ENCODE results near the gene XXYLT1.
"Not testable (repeated sequence)": the region's sequence is repeated elsewhere in the genome, so short reads cannot be mapped to it uniquely, and the experiment has no call there.

The XXYLT1 gene

DNA sequence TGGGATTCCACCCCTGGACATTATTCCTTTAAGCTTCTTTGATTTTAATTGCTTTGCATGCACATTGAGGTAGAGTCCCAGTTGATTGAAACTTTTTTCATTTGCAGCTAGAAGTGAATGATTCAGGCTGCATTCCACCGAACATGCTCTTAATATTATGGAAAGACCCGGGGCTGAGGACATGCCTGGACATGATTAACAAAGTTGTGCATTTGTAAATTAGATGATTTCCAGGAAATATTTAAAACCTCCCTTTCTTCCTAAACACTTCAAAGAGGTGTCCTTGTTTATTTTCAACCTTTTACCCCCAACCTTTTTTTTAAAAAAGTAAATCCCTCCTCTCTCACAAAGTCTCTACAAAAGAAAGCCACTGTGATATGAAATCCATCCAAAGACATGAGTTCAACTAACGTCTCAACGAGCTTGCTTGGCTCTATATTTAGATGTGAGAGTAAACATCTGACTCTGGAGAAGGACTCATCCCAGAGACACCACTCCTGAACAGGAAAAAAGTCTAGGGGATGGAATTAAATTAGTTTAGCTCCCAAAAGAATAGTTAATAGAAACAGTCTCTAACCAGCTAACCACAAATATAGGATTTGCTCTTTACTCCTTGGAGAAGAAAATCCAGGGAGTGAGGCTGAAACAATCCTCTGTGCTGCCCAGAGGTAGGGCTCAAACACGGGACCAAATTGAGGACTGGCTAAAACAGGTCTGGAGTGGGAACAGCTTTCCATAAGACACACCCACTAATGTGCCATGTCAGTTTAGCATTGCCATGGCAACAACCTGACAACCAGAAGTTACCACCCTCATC is 83.1 kb downstream of the XXYLT1 start:
- Mint-ChIP-seq H3K36me3 (ENCODE audit: low read depth) (peaks cover 17% of the 10 kb centered on the region), H3K4me1 (peaks cover 53% of the 10 kb centered on the region), H3K27ac (no peak overlapping the region), H3K27me3 (no peaks in the 10 kb centered on the region), H3K9me3 (peaks cover 15% of the 10 kb centered on the region), H3K4me3 (no peak overlapping the region)
- no peak for ATAC-seq
- no peak for DNase-seq

DNA sequence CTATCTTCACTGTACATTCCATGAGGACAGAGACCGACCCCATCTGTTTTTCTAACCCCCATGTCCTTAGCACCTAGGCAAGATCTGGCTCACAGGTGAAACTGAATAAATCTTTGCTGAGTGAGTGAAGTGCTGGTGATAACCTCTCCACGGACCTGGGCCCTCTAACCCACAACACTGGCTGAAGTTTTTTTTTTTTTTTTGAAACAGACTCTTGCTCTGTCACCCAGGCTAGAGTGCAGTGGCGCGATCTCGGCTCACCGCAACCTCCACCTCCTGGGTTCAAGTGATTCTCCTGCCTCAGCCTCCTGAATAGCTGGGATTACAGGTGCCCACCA is 84.3 kb downstream of the XXYLT1 start:
- H3K36me3 Mint-ChIP-seq (ENCODE audit: low read depth) = peaks cover 11% of the 10 kb centered on the region
- H3K4me3 Mint-ChIP-seq = peak overlapping the region; percentile 22
- peak; percentile 27 for ATAC-seq
- not testable (repeated sequence) for H3K9me3 Mint-ChIP-seq, H3K27me3 Mint-ChIP-seq, DNase-seq
- H3K4me1 Mint-ChIP-seq = peaks cover 65% of the 10 kb centered on the region
- peak overlapping the region; percentile 88 for H3K27ac Mint-ChIP-seq

DNA sequence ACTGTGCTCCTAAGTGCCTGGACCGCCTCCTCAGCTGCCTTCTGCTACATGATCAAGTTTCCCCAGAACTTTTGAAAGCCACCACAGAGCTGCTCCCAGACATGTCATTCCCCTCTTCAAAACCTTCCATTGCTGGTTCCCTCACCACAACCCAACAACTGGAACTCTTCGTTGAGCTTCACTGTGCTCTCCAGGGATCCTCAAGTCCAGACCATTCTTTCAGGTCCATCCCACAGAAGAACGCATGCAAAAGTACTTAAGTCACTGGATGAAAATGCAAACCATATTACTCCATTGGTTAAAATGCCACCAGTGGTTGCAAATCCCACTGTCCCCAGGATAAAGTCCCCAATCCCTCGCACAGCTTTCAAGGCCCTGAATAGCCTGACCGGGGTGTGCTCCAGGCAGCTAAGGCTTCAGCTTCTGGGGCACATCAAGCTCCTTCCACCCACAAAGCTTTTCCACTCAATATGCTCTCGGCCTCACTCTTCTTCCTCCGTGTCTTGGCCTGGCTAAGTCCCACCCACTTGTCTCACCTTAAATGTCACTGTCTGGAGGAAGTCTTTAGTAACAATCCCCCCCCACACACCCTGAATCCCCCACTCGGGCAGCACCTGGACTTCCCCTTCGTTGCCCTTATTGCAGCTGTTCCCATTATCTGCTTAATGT is 84.8 kb downstream of the XXYLT1 start:
- H3K4me1 Mint-ChIP-seq = peaks cover 67% of the 10 kb centered on the region
- DNase-seq (peak; percentile 39), ATAC-seq (peak; percentile 79)
- peaks cover 3% of the 10 kb centered on the region for H3K9me3 Mint-ChIP-seq
- H3K4me3 Mint-ChIP-seq = peak overlapping the region; percentile 22
- H3K27ac Mint-ChIP-seq = peak overlapping the region; percentile 88
- H3K27me3 Mint-ChIP-seq = no peaks in the 10 kb centered on the region
- H3K36me3 Mint-ChIP-seq (ENCODE audit: low read depth) = peaks cover 6% of the 10 kb centered on the region

DNA sequence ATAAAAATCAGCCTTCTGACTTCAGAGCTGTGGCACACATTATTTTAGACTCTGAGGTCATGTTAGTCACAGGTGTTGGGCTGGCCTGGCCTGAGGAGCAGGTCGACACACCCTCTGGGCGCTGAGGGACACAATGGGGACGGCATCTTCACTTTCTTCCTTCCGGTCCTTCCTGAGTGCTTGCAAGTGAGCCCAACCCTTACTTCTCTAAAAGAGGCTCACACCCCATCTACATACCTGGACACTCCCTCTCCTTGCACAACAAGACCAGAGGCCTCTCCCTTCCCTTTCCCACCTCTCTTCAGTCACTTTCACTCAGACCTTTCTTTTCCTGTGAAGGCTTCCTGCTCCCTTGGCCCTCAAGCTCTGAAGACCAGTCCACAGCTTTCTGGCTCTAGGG is 85.4 kb downstream of the XXYLT1 start:
- peak overlapping the region; percentile 22 for H3K4me3 Mint-ChIP-seq

DNA sequence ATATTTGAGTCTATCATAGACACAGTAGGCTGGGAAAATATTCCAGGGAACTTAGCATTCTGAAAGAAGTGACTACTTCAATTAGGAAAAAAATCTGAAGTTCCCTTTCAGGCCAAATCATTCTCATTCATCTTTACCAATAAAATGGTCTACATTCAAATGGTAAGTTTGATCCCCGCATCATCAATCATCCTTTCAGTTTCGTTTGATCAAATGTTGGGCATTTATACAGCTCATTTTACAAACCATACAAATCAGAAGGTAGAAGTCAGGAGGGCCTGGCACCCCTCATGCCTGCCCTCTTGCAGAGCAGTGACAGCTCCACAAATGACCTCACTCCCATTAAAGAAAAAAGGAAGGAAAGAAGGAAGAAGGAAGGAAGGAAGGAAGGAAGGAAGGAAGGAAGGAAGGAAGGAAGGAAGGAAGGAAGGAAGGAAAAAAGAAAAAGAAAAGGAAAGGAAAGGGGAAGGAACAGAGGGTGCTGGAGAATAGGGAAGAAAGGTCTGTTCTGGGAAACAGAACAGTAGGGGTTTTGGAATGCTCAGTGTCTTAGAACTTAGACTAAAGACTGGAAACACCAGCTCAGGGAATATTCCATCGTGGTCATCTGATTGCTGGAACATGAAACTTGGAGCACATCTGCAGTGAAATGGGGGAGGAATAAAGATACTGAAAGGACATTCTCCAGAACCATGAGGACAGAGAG is 86.1 kb downstream of the XXYLT1 start:
- H3K27me3 Mint-ChIP-seq = no peaks in the 10 kb centered on the region
- H3K27ac Mint-ChIP-seq = peak overlapping the region; percentile 59
- ATAC-seq = no peak
- H3K9me3 Mint-ChIP-seq = no peaks in the 10 kb centered on the region
- no peak for DNase-seq
- H3K4me3 Mint-ChIP-seq = peak overlapping the region; percentile 19
- peaks cover 3% of the 10 kb centered on the region for H3K36me3 Mint-ChIP-seq (ENCODE audit: low read depth)
- H3K4me1 Mint-ChIP-seq = peaks cover 69% of the 10 kb centered on the region

More for the DNA sequence above, 85.4 kb downstream of the XXYLT1 start:
- DNase-seq = no peak
- peak overlapping the region; percentile 88 for H3K27ac Mint-ChIP-seq
- peaks cover 69% of the 10 kb centered on the region for H3K4me1 Mint-ChIP-seq
- no peaks in the 10 kb centered on the region for H3K9me3 Mint-ChIP-seq
- H3K27me3 Mint-ChIP-seq = no peaks in the 10 kb centered on the region
- ATAC-seq = no peak
- peaks cover 3% of the 10 kb centered on the region for H3K36me3 Mint-ChIP-seq (ENCODE audit: low read depth)

DNA sequence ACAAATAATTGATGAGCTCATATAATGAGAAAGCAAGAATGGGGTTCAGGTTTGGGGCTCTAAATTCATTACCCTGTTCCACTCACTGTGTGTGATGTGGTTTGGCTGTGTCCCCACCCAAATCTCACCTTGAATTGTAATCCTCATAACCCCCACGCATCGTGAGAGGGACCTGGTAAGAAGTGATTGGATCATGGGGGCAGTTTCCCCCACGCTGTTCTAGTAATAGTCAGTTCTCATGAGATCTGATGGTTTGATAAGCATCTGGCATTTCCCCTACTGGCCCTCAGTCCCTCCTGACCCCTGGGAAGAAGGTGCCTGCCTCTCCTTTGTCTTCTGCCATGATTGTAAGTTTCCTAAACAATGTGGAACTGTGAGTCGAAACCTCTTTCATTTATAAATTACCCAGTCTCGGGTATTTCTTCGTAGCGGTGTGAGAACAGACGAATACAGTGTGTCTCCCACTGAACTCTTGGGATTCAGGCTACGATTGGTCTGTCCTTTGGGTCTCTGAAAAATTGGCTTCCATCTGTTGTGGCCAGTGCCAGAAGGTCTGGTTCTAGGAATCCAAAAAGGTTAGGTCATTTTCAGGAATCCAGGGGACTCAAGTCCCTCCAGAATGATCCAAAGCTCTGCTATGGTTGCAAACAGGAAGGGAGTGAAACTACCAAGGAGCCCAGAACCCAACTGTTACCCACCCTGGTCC is 87.7 kb downstream of the XXYLT1 start:
- DNase-seq (no peak), ATAC-seq (peak; percentile 13)
- peaks cover 6% of the 10 kb centered on the region for H3K36me3 Mint-ChIP-seq (ENCODE audit: low read depth)
- peaks cover 69% of the 10 kb centered on the region for H3K4me1 Mint-ChIP-seq
- no peak overlapping the region for H3K4me3 Mint-ChIP-seq
- peak overlapping the region; percentile 46 for H3K27ac Mint-ChIP-seq
- H3K9me3 Mint-ChIP-seq = no peaks in the 10 kb centered on the region
- no peaks in the 10 kb centered on the region for H3K27me3 Mint-ChIP-seq

DNA sequence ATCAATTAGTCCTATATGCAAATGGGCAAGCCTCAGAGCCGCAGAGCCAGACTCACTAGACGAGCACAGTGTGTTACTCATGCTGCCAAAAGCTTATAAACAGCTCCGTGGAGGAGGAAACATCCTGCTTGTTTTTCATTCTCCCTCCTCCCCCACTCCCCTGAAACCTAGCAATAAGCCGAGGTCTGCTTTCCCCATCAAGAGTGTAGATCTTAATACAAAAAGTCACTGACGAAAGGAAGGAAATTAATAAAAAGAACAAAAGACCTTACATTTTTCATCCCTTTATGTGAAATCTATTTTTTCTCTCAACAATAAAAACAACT is 88.5 kb downstream of the XXYLT1 start:
- peak; percentile 16 for ATAC-seq

DNA sequence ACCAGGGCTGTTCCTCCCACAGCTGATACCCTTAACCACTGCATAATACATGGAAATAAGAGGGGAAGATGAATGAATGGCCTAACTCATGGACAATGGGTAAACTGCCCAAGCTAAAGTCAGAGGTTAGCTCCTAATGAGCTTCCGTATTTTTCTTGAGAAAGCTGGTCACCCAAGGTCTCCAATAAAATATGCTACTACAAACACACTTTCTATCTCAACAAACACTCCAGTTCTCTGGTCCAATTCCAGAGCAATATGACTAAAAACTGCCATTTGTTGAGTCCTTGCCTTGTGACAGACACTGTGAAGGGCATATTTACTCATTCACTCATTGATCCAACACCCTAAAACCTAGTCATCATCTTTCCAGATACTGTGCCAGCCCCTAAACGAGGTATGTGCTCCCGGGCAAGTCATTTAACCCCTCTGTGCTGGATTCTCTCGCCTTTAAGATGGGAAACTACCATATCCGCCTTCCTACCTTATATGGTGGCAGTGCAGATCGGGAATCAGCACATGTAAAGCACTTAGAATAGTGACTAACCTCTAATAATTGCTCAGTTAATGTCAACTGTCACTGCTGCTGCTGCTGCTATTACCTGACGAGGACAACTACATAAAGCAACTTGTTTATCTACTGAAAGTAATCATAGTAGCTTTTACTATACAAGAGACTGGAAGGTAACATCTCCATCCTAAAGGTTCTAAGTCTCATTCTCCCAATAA is 89.1 kb downstream of the XXYLT1 start:
- Mint-ChIP-seq H3K9me3 (no peaks in the 10 kb centered on the region), H3K27me3 (no peaks in the 10 kb centered on the region), H3K4me3 (no peak overlapping the region), H3K27ac (peak overlapping the region; percentile 25), H3K36me3 (ENCODE audit: low read depth) (peaks cover 9% of the 10 kb centered on the region), H3K4me1 (peaks cover 63% of the 10 kb centered on the region)
- ATAC-seq (peak; percentile 53), DNase-seq (no peak)

More for the DNA sequence above, 88.5 kb downstream of the XXYLT1 start:
- Mint-ChIP-seq H3K4me3 (no peak overlapping the region), H3K9me3 (no peaks in the 10 kb centered on the region), H3K36me3 (ENCODE audit: low read depth) (peaks cover 6% of the 10 kb centered on the region), H3K4me1 (peaks cover 66% of the 10 kb centered on the region), H3K27me3 (no peaks in the 10 kb centered on the region), H3K27ac (peak overlapping the region; percentile 46)
- no peak for DNase-seq

DNA sequence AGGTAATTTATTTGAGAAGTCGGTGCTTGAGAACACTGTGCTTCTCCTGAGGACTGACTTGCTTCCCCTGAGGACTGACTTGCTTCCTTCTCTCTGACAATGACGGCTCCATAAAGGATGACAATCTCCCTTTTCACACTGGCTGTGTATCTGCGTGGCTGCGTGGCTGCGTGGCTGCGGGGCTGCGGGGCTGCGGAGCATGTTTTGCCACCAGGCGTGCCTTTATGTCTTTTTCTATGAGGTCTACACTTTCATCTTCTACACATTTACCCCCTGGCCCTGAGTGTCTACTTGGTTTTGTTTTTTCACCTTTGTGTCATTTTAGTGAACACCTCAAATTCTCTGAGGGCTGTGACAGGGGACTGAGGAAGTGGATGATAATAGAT is 89.9 kb downstream of the XXYLT1 start:
- H3K27ac Mint-ChIP-seq = no peak overlapping the region
- no peaks in the 10 kb centered on the region for H3K9me3 Mint-ChIP-seq
- peaks cover 56% of the 10 kb centered on the region for H3K4me1 Mint-ChIP-seq
- ATAC-seq (no peak), DNase-seq (no peak)
- H3K27me3 Mint-ChIP-seq = no peaks in the 10 kb centered on the region
- H3K36me3 Mint-ChIP-seq (ENCODE audit: low read depth) = peaks cover 9% of the 10 kb centered on the region
- H3K4me3 Mint-ChIP-seq = no peak overlapping the region

DNA sequence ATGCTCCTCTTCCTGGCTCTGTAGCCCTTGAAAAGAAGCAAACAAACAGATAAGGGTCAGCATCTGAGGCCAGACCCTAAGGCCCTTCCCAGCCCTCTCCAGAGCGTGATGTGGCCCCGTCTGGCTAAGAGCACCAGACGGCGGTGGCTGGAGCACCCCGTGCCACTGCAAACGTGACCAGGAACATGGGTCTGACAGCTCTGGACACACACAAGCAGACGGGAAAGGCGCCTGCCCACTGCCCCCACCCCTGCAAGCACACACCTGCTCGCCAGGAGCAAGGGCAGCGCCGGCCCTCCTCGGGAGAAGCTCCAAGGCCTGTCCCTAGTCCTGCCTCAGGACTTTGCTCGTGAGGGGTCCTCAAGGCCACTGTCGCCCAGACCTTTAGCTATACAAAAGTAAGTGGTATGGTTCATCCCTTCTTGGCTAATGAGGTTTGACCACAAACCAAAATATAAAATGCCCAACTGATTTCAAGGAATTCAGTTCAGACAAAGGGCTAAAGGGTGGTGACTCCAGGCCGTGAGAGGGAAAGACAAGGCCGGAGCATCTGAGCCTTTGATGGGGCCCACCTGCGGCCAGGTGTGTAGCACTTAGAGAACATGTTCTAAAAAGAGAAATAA is 90.4 kb downstream of the XXYLT1 start:
- no peak overlapping the region for H3K4me3 Mint-ChIP-seq
- peaks cover 51% of the 10 kb centered on the region for H3K4me1 Mint-ChIP-seq
- no peaks in the 10 kb centered on the region for H3K9me3 Mint-ChIP-seq
- DNase-seq (no peak), ATAC-seq (no peak)
- peaks cover 9% of the 10 kb centered on the region for H3K36me3 Mint-ChIP-seq (ENCODE audit: low read depth)
- no peaks in the 10 kb centered on the region for H3K27me3 Mint-ChIP-seq
- no peak overlapping the region for H3K27ac Mint-ChIP-seq

DNA sequence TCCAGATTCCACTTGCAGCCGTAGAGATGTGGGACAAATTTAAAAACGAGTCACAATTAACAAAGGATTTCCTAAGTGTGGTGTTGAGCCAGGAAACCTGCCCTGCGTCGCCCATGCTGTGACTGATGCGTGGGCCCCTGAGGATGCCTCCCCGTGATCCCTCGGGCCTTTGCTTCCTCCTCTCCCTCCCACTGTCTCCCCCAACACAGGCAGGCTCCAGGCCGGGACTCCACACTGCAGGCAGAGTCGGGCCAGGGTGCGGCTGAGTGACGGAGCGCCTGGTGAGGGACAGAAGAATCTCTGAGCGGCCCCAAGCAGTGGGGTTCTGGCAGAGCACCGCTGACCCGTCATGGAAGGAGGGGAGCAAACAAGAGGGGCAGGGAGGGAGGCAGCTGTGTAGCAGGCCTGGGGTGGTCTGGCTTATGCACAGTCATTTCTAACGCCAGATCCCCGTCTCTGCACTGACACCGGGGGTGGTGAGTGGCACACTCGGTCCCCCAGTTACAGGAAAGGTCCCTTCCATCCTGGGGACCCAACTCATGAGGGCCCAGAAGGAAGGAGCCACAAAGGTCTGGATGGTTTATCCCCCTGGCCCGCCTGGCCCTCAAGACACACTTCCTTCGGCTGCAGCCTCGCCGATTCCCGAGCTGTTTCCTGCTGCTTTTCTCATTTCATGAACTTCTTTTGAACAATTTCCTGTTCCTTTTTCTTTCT is 91.0 kb downstream of the XXYLT1 start:
- Mint-ChIP-seq H3K36me3 (ENCODE audit: low read depth) (peaks cover 12% of the 10 kb centered on the region), H3K27me3 (no peaks in the 10 kb centered on the region), H3K27ac (no peak overlapping the region), H3K9me3 (no peaks in the 10 kb centered on the region), H3K4me3 (no peak overlapping the region), H3K4me1 (peaks cover 44% of the 10 kb centered on the region)
- DNase-seq = no peak
- no peak for ATAC-seq

DNA sequence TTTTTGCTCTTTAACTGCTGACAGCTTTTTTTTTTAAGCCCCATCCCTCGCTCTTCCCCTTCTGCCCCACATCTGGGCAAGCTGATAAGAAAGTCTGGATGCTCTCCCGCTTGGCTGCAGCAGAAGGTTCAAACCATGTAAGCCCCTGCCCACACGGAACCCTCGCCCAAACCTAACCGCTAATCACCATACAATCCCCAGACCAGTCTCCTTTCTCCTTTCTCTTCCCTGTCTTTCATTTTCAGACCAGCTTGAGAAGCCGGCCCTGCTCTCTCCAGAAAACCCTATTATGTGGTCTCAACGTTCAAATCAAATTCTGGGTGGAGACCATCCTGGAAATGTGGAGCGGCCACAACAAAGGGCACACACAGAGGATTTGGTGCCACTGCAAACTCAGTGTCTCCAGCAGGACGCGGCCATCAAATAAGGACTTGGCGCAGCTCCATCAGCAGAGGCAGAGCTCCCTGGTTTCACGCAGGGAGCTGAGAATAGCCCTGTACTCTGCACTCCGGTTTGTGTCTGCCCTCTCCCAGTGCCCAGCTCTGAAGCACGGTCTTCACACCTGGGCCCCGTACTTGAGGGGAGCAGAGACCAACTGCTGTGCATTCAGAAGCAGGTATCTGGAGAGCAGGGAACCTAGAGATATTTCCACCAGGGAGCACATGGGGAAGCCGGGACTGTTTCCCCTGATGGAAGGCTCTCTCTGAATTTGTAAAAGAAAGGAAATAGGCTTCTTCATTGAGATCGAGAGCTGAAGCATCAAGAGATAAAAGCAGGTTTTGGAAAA is 92.6 kb downstream of the XXYLT1 start:
- no peak for ATAC-seq
- H3K4me3 Mint-ChIP-seq = no peak overlapping the region
- no peak for DNase-seq
- peaks cover 28% of the 10 kb centered on the region for H3K4me1 Mint-ChIP-seq
- no peaks in the 10 kb centered on the region for H3K9me3 Mint-ChIP-seq
- no peak overlapping the region for H3K27ac Mint-ChIP-seq
- no peaks in the 10 kb centered on the region for H3K27me3 Mint-ChIP-seq
- peaks cover 11% of the 10 kb centered on the region for H3K36me3 Mint-ChIP-seq (ENCODE audit: low read depth)

All from activated naive CD8-positive, alpha-beta T cell treated with anti-CD3 and anti-CD28 coated beads, Interleukin-2, amount 50 U/mL, for 24 hours (primary cell).